Stimulated activated CD4-positive, alpha-beta T cell treated with anti-CD3 and anti-CD28 coated beads, Interleukin-12 subunit alpha, Interleukin-12 subunit beta, amount 100 ng/mL, for 24 hours (primary cell): ENCODE measurements around the gene HAUS1.
"Not testable (repeated sequence)": the region's sequence is repeated elsewhere in the genome, so short reads cannot be mapped to it uniquely, and the experiment has no call there.

Experiments used
- DNase-seq, 2 experiments: peaks; one replicate each; pipeline ENCODE4 v3.0.0-alpha.2; 2020; ENCODE audit warnings: low read depth in 2 of 2

Gene HAUS1

DNA sequence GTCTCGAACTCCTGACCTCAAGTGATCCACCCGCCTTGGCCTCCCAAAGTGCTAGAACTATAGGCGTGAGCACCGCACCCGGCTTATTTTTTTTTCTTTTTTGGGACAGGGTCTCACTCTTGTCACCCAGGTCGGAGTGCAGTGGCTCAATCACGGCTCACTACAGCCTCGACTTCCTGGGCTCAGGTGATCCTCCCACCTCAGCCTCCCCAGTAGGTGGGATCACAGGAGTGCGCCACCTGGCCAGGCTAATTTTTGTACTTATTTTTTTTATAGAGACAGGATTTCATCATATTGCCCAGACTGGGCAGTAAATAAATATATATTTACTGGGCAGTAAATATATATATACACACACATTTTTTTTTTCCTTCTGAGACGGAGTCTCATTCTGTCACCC, 8.7 kb upstream of the HAUS1 start:
- no peak for DNase-seq

DNA sequence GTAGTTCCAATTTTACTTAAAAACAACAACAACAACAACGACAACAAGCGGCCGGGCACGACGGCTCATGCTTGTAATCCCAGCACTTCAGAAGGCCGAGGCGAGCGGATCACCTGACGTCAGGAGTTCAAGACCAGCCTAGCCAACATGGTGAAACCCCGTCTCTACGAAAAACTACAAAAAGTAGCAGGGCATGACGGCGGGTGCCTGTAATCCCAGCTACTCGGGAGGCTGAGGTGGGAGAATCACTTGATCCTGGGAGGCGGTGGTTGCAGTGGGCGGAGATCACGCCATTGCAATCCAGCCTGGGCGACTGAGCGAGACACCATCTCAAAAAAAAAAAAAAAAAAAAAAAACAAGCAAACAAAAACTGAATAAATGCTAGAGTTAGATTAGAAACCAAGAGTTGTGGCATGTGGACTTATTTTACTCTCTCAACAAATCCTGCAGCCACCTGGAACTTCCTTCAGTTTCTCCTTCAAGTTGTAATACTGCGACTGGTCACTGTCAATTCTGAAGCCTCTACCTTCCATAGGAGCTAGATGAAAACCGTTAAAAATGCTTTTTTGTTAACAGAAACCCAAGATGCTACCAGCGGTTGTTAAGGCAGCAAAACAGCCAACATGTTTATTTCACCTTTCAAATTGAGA, 7.4 kb upstream of the HAUS1 start:
- DNase-seq, result no peak

DNA sequence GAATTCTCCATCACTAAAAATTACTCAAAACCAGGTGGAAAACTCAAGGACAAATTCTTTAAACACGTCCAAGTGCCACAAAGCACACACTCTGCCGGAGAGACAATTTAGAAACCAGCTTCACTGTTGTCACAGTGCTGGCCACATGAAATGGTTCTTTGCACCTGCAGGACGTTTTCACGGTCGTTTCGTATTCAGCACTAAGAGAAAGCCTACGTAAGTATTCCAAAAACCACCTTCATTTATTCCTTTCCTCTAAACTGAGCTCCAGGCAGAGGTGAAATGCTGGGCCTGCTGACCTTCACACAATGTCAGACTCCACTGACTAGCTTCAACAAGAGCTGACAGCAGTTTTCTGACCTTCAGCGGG, 6.8 kb upstream of the HAUS1 start:
- DNase-seq, result no peak

DNA sequence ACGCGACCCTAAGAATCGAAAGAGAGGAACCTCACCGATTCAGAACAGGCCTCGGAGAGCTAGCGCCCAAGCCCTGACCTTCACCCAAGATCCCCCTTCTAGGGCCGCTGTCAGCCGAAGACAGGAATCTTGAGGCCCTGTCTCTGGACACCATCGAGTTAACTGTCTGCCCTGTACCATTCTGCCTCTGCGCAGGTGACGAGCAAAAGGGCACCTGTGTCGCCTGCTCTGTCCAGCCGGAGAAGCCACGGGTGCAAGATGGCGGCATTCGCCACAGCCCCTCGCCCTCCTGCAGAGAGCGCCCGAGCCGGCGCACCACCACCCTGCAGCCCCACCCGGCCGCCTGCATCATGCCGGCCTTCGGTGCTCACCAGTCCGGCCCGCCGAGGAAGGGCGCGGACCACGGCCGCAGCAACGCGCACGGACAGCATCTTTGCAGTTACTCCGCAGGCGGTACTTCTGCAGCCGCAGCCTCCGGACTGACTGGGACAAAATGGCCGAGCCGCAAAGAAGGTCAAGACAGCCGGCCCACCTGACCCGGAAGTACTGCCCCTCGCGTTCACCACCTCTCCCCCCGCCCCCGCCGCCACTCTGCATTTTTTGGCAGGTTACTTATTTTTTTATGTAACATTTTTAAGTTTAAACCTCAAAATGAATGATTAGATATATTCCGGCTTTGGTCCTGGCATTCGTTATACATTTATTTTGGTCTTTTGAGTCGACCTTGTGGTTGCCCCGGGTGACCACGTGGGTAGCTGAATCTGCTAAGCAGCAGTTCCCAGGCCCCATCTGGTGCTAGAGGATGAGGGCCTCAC, 6.2 kb upstream of the HAUS1 start, which contains the start of gene ATP5F1A:
TSS of gene ATP5F1A (minus strand) at position 496 of the 815 bp plus-strand sequence. CDS start at position 431, 65 bp downstream.
- peak; percentile 75 to 83 for DNase-seq

DNA sequence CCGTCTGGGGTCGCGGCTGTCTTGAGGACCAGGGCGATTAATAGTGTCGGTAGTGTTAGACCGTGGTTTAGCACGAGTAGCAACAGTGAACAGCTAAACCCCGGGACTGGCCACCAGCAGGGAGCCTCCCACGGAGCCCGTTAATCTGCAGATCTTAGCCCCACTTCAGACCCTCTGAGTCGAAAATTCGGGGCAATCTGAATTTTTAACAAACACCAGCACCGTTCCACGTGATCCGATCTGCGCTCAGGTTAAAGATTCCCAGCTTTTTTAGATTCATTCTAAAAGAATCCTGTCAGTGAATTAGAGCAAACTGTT, 5.6 kb upstream of the HAUS1 start:
- DNase-seq, result no peak

DNA sequence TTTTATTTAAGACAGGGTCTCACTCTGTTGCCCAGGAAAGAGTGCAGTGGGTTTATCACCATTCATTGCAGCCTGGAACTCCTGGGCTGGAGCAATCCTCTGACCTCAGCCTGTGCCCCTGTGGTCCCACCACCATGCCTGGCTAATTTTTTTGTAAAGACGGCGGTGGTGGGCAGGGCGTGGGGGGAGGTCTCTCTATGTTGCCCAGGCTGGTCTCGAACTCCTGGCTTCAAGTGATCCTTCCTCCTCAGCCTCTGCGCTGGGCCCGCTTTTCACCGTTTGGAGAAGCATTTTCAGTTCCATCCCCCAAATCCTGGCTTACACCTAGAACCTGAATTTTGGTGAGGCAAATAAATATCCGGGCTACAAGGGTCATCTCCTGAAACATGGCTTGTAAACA, 4.7 kb upstream of the HAUS1 start:
- no peak for DNase-seq

DNA sequence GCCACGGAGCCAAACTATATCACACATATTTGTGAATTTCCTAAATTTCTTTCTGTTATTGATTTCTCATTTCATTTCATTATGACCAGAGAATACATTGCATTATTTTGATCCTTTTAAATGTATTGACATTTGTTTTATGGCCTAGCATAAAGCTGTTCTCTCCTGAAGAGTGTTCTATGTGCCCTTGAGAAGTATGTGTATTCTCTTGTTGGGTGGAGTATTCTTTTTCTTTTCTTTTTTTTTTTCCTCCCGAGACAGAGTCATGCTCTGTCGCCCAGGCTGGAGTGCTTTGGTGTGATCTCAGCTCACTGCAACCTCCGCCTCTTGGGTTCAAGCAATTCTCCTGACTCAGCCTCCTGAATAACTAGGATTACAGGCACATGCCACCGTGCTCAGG, 5.2 kb downstream of the HAUS1 start:
- DNase-seq, result no peak

DNA sequence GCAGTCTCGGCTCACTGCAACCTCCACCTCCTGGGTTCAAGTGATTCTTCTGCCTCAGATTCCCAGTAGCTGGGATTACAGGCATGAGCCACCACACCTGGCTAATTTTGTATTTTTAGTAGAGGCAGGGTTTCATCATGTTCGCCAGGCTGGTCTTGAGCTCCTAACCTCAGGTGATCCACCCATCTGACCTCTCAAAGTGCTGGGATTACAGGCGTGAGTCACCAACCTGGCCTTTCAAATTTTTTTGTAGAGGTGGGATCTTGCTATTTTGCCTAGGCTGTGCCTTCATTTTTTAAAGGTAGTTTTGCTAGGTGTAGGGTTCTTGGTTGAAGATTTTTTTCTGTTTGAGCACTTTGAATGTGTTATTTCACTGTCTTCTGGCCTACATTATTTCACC, 6.2 kb downstream of the HAUS1 start:
- DNase-seq, result no peak

DNA sequence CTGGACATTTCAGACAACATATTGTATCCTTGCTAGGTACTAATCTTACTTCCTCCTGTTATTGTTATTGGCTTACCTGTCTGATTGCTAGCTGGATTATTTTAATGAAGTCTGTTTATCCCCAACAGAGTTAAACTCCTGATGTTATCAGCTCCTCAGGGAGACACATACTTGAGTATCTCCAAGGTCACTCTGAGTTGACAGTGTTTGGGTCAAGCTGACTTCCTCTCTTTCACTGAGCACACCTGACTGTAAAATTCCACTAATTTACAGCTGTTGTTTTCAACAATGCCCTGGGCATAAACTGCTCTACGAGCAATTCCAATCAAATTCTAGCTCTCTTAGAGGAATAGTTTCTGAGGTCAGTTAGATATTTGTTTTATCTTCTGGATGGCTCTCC, 9.6 kb downstream of the HAUS1 start:
- no peak for DNase-seq

DNA sequence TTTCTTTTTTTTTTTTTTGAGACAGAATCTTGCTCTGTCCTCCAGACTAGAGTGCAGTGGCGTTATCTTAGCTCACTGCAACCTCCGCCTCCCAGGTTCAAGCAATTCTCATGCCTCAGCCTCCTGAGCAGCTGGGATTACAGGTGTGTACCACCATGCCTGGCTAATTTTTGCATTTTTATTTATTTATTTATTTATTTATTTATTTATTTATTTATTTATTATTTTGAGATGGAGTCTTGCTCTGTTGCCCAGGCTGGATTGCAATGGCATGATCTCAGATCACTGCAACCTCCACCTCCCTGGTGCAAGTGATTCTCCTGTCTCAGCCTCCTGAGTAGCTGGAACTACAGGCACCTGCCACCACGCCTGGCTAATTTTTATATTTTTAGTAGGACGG, 22.4 kb downstream of the HAUS1 start:
- not testable (repeated sequence) for DNase-seq

DNA sequence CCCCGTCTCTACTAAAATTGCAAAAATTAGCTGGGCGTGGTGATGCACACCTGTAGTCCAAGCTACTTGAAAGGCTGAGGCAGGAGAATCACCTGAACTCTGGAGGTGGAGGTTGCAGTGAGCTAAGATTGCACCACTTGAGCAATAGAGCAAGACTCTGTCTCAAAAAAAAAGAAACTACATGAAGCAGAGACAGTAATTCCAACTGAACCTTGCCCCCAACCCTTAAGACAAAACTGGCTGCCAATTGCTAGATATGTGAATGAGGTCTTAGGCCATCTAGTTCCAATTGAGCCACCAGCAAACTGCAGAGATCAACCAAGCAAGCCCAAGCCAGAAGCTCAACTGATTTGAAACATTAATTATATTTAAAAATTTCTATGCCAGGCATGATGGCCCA, 25.9 kb downstream of the HAUS1 start:
- no peak for DNase-seq

DNA sequence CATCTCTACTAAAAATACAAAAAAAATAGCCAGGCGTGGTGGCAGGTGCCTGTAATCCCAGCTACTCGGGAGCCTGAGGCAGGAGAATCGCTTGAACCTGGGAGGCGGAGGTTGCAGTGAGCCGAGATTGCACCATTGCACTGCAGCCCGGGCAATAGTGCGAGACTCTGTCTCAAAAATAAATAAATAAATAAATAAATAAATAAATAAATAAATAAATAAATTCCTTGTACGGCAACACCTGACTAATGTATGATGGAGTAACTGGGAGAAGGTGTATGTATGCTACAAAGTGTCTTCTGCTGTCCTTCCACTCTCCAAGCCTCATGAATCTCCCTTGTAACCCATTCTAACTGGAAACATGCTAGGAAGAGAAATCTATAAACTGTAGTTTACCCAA, 26.4 kb downstream of the HAUS1 start:
- DNase-seq, result not testable (repeated sequence)

DNA sequence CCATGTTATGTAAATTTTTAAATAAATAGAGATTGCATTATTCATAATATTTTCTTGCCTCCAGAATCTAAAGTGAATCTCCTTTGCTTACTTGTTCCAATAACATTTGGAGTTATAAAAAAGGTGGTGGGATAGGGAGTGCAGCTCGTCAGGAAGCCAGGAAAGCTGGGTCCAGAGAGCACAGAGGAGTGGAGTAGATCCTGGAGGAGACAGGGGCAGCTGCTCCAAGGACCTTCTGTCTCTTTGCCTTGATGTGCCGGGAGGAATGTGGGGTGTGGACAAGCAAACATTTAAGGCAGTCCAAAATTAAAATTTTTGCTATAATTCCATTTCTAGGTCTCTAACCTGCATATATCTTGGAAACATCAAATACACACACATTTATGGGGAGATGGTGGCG, 29.3 kb downstream of the HAUS1 start:
- DNase-seq, result no peak

DNA sequence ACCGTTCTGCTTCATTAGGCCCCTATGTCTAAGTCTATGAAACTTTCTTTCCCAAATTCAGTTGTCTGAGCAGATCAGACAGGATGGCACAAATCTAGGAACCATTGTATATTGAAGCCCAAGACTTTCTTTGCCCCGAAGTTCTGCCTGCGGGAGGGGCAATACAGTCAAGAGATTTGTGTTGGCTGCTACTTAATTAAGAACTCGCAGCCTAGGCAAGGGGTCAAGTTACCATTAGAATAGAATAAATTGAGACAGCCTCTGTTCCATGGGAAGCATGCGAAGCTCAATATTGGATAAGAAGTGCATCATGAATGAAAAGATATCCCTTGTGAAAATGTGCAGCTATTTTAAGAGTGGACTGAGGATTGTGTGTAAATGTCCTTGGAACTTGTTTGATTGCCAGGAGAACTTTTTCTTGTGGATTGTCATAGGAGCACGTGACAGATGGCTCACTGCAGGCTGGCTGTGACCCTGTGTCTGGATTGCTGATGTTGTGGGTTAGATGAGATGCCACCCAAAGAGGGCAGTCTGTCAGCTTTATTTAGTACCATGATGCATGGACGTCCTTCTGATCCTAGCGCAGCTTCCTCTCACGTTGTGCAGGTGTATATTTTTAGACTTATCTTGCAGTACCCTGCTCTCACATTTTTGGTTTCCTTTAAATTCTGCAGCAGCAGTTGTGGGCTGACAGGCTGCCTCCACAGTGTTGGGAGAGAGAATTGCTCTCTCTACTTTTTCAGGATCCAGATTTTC, 30.9 kb downstream of the HAUS1 start:
- no peak for DNase-seq

DNA sequence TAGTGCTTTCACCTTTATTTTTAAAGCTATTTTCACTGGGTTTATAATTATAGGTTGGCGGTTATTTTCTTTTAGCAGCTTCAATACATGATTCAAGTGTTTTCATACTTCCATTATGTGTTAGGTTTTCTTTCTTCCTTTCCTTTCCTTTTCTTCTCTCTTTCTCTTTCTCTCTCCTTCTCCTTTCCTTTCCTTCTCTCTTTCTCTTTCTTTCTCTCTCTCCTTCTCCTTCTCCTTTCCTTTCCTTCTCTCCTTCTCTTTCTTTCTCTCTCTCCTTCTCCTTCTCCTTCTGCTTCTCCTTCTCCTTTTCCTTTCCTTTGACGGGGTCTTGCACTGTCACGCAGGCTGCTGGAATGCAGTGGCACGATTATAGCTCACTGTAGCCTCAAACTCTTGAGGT, 36.0 kb downstream of the HAUS1 start:
- no peak for DNase-seq

DNA sequence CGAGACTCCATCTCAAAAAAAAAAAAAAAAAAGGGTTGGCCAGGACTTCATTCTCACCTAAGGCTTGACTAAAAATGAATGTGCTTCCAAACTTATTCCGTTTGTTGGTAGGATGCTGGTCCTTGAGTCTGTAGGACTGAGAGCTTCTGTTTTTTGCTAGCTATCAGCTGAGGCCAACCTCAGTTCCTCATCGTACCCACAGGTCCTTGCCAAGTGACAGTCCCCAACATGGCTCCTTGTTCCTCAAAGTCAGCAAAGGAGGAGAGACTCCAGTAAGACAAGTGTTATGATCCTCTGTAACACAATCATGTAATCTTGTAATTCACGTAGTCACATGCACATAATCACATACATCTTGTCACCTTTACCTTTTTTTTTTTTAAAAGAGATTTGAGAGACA, 37.0 kb downstream of the HAUS1 start:
- no peak for DNase-seq

DNA sequence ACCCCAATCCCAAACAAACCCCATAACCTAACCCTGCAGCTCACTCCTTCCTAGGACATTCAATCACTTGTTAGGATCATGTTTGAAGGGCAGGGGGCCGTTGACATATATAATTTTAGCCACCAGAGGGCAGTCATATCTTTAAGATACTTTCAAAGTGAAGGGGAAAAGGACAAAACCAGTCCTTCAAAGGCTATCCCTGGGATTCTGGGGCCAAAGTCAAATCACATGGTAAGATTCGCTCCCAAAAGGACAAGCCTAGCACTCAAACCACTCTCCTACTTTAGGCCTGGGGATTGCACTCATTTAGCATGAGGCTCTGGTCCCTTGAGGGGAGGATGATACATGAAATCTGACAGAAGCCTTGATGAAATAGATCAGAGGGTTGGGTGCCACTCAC, 44.6 kb downstream of the HAUS1 start:
- no peak for DNase-seq

DNA sequence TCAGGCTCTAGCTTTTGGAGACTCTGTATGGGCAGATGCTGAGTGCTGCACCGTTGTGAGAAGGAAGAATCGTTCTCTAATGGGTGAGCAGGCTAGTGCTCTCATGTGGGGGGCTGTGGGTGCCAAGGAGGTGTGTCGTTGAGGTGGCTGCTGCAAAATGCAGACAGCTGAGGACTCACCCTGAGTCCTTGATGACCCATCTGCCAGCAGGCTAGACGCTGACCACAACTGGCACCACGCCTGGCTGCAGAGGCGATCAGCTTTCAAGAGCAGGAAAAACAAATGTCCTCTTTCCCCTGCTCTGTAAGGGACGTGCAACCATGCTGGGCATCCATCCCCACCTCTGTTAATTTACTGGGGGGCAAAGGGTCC, 48.2 kb downstream of the HAUS1 start:
- DNase-seq, result no peak

DNA sequence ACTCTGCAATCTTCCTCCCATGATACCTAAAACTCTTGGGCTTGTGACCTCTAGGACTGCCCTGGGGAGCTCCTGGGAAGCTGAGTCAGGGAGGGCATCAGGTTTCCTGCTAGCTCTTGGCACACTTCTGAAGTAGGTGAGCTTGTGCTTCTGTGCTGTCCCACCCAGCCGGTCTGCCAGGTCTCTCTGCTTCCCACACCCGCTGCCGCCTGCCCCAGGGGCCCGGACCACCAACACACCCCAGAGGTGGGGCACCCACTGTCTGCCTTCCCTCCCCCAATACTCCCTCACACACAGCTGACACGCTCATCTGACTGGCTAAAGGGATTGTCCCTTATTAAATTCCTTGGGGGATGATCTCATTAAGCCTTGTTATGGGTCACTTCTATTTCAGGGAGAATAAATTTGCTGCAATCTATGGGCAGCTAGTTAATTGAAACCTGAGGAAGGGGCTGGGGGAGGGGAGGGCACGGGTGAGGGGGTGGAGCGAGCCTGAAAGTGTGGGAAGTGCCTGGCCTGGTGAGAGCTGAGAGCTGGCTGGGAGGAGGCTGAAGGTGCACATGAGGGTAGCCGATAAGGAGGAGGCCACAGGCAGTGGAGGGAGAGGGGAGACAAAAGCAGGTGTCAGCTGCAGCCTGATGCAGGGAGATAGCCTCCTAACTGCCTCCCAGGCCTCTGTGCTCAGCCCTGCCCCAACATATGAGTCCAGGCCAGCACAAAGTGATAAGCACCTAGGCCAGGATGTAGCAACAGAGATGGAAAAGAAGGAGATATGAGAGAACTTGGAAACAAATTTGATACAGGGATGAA, 48.8 kb downstream of the HAUS1 start:
- DNase-seq, result no peak

DNA sequence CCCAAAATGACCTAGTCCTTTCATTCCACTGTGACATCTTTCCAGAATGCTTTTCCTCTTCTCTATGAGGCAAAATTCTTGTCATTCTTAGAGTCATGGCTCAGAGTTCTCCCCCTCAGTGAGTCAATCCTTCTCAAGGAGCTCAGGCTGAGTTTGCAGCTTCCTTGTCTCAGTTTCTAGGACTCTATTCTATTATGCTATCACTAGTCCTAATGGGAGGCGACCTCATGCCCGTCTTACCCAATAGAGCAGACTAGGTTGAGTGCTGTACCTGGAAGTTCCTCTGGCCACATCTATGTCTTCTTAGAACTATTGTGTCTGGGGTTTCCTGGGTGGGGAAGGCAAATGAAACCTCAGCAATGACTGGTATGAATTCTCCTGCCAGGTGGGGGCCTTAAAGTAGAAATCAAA, 51.5 kb downstream of the HAUS1 start:
- DNase-seq, result peak; percentile 6 to 8

DNA sequence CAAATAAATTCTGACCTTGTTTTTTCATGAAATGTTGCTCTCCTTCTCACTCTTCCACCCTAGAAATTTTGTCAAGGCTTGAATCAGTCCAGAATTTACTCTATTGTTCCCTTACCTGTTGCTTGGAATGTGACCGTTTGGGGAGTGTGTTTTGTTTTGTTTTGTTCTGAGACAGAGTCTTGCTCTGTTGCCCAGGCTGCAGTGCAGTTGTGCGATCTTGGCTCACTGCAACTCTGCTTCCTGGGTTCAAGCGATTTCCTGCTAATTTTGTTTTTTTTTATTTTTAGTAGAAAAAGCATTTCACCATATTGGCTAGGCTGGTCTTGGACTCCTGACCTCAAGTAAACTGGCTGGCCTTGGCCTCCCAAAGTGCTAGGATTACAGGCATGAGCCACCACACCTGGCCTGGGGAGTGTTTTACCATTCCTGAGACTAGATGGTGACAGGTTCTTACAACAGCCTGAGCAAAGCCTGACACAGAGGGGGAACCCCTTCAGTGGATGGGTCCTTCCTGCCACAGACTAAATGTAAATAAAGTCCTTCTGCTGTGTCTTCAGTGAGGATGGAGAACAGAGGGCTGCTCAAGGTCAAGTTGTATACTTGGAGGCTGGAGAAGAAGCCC, 52.0 kb downstream of the HAUS1 start:
- DNase-seq, result no peak

DNA sequence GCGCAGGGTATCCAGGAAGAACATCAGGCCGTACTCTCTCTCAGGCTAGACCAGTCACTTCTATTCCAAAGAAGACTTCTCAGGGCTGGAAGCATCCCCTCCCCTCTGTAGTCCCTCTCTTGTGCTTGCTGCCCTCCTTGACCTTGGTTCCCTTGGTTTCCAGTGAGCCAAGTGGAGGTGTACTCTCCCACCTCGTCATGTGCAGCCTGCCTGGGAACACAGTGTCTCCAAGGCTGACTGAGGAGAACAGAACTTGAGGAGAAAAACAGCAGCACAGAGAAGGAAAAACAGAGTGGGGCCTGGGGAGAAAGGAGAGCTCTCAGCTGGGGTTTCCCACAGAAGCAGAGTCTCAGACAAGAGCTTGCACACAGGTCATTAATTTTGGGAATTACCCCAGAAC, 52.7 kb downstream of the HAUS1 start:
- DNase-seq, result no peak
